GM12873 (cell line): ENCODE data around the gene FBXO3.

ENCODE experiments used
- CTCF ChIP-seq: IDR thresholded peaks from 2 replicates; pipeline ENCODE4 v1.5.1; 2012; ENCODE audit warnings: low read depth, mild to moderate bottlenecking, moderate library complexity, low read length, control low read depth; ENCODE audit not compliant: insufficient read depth; ENCODE audit errors: missing control alignments

The FBXO3 gene

GRCh38 chr11:33721984-33722383 lies 52.3 kb downstream of the FBXO3 start:
- TF ChIP-seq CTCF: no peak

GRCh38 chr11:33721426-33721825 lies 52.9 kb downstream of the FBXO3 start:
- TF ChIP-seq CTCF: no peak

- TF ChIP-seq CTCF: no peak
Observed at GRCh38 chr11:33719587-33719986, 54.7 kb downstream of the FBXO3 start.

- TF ChIP-seq CTCF: no peak
Observed at GRCh38 chr11:33718440-33718839, 55.9 kb downstream of the FBXO3 start.

- TF ChIP-seq CTCF: peak; percentile 47
Observed at GRCh38 chr11:33716243-33716642, 58.1 kb downstream of the FBXO3 start.

GRCh38 chr11:33713856-33714398 lies 60.4 kb downstream of the FBXO3 start:
- no peak for TF ChIP-seq CTCF

GRCh38 chr11:33713151-33713855 lies 61.0 kb downstream of the FBXO3 start:
- no peak for TF ChIP-seq CTCF
